ENCODE measurements around the gene CTPS1.

DNA sequence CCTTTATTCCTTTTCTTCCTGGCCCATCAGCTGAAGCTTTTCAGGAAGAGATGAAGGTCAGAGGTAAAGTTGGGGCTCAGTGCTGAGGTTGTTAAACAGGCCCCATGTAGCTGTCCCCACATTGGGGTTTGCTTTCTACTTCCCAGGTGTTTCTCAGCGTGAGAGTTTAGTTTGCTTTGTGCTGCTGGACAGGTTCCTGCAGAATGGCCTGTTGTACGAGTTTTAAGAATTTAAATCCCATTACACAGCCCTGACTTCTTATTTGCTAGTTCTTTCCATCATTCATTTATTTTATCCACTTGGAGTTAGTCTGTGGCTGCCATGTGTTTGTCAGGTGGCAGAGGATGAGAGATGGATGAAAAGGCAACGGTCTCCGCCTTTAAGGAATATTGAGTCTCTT, 19.2 kb downstream of the CTPS1 start:
- TF ChIP-seq, protein P1, sequence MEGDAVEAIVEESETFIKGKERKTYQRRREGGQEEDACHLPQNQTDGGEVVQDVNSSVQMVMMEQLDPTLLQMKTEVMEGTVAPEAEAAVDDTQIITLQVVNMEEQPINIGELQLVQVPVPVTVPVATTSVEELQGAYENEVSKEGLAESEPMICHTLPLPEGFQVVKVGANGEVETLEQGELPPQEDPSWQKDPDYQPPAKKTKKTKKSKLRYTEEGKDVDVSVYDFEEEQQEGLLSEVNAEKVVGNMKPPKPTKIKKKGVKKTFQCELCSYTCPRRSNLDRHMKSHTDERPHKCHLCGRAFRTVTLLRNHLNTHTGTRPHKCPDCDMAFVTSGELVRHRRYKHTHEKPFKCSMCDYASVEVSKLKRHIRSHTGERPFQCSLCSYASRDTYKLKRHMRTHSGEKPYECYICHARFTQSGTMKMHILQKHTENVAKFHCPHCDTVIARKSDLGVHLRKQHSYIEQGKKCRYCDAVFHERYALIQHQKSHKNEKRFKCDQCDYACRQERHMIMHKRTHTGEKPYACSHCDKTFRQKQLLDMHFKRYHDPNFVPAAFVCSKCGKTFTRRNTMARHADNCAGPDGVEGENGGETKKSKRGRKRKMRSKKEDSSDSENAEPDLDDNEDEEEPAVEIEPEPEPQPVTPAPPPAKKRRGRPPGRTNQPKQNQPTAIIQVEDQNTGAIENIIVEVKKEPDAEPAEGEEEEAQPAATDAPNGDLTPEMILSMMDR (IDR thresholded peaks at IDR 0.05) = no peak
- TF ChIP-seq POLR2A (IDR thresholded peaks at IDR 0.05) = no peak
- no peak for TF ChIP-seq POLR2AphosphoS5 (IDR thresholded peaks at IDR 0.05; ENCODE audit: insufficient read depth in 1 of 2, low read depth in 1 of 2)
